HepG2 (cell line): ENCODE results near the gene PSMA7.

Experiments
- CEBPB ChIP-seq: IDR thresholded peaks from 2 replicates; pipeline ENCODE4 v1.6.1; 2011; ENCODE audit warnings: low read depth, low read length, improper control_type of control experiment, borderline replicate concordance
- HDAC2 ChIP-seq: sonication (generic); formaldehyde crosslinking; IDR thresholded peaks from 2 replicates; pipeline ENCODE4 v1.4.0; 2020; ENCODE audit warnings: missing genetic modification reagents
- NFE2L1 ChIP-seq: sonication (generic); formaldehyde crosslinking; IDR thresholded peaks from 2 replicates; pipeline ENCODE4 v1.4.0; 2020; ENCODE audit warnings: missing genetic modification reagents, mild to moderate bottlenecking, borderline replicate concordance
- POLR2A ChIP-seq, 2 experiments: IDR thresholded peaks; 2 replicates each; pipeline ENCODE4 v1.6.1; 2011; ENCODE audit warnings: low read depth in 2 of 2, low read length in 2 of 2, mild to moderate bottlenecking in 1 of 2, moderate library complexity in 1 of 2; ENCODE audit not compliant: insufficient read depth in 1 of 2
- SOX6 ChIP-seq, 2 experiments: fragments of 450-650 bp in 1 of 2; sonication (generic) in 1 of 2; formaldehyde crosslinking in 1 of 2; IDR thresholded peaks; 2 replicates each; pipeline versions ENCODE4 v1.4.0 to v1.6.1; 2017 to 2020; ENCODE audit warnings: antibody characterized with exemption in 1 of 2, mild to moderate bottlenecking in 1 of 2, missing genetic modification reagents in 1 of 2
- ZNF205 ChIP-seq: IDR thresholded peaks from 2 replicates; pipeline ENCODE4 v1.6.1; 2018; ENCODE audit warnings: missing biosample characterization, missing genetic modification reagents
- ZNF263 ChIP-seq: sonication (generic); formaldehyde crosslinking; IDR thresholded peaks from 2 replicates; pipeline ENCODE4 v1.4.0; 2020; ENCODE audit warnings: missing genetic modification reagents
- ZZZ3 ChIP-seq: sonication (generic); formaldehyde crosslinking; IDR thresholded peaks from 2 replicates; pipeline ENCODE4 v1.4.0; 2020; ENCODE audit warnings: missing genetic modification reagents, mild to moderate bottlenecking, borderline replicate concordance
- TF ChIP-seq, protein P1 (sequence below): sonication (generic); formaldehyde crosslinking; IDR thresholded peaks from 2 replicates; pipeline ENCODE4 v1.4.0; 2020; ENCODE audit warnings: mild to moderate bottlenecking, missing genetic modification reagents
- TF ChIP-seq, protein P2 (sequence below): sonication (generic); formaldehyde crosslinking; IDR thresholded peaks from 2 replicates; pipeline ENCODE4 v1.9.0; 2021; ENCODE audit warnings: mild to moderate bottlenecking, missing genetic modification reagents
- TF ChIP-seq, protein P3 (sequence below): sonication (generic); formaldehyde crosslinking; IDR thresholded peaks from 2 replicates; pipeline ENCODE4 v1.5.0; 2020; ENCODE audit warnings: mild to moderate bottlenecking, missing genetic modification reagents, moderate library complexity
- TF ChIP-seq, protein P4 (sequence below): sonication (generic); formaldehyde crosslinking; conservative IDR thresholded peaks from 2 replicates; pipeline ENCODE4 v1.4.0; 2020; ENCODE audit warnings: missing genetic modification reagents

DNA sequence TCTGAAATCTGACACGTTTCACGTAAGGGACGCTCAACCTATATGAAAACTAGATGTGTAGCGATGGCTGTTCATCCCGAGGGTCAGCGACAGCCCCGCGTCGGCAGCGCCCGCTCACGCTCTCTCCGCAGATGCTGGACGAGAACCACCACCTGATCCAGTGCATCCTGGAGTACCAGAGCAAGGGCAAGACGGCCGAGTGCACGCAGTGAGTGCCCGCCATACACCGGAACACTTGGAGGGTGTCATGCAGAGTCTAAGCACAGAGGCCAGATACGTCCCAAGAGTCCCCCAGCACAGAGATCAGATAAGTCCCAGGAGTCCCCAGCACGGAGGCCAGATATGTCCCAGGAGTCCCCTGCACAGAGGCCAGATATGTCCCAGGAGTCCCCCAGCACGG is 15.3 kb upstream of the PSMA7 start:
- TF ChIP-seq, protein P1, sequence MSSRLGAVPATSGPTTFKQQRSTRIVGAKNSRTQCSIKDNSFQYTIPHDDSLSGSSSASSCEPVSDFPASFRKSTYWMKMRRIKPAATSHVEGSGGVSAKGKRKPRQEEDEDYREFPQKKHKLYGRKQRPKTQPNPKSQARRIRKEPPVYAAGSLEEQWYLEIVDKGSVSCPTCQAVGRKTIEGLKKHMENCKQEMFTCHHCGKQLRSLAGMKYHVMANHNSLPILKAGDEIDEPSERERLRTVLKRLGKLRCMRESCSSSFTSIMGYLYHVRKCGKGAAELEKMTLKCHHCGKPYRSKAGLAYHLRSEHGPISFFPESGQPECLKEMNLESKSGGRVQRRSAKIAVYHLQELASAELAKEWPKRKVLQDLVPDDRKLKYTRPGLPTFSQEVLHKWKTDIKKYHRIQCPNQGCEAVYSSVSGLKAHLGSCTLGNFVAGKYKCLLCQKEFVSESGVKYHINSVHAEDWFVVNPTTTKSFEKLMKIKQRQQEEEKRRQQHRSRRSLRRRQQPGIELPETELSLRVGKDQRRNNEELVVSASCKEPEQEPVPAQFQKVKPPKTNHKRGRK (CRISPR knock-in tag), result no peak
- TF ChIP-seq ZZZ3, result no peak
- TF ChIP-seq NFE2L1 (CRISPR knock-in tag), result no peak
- TF ChIP-seq, protein P2, sequence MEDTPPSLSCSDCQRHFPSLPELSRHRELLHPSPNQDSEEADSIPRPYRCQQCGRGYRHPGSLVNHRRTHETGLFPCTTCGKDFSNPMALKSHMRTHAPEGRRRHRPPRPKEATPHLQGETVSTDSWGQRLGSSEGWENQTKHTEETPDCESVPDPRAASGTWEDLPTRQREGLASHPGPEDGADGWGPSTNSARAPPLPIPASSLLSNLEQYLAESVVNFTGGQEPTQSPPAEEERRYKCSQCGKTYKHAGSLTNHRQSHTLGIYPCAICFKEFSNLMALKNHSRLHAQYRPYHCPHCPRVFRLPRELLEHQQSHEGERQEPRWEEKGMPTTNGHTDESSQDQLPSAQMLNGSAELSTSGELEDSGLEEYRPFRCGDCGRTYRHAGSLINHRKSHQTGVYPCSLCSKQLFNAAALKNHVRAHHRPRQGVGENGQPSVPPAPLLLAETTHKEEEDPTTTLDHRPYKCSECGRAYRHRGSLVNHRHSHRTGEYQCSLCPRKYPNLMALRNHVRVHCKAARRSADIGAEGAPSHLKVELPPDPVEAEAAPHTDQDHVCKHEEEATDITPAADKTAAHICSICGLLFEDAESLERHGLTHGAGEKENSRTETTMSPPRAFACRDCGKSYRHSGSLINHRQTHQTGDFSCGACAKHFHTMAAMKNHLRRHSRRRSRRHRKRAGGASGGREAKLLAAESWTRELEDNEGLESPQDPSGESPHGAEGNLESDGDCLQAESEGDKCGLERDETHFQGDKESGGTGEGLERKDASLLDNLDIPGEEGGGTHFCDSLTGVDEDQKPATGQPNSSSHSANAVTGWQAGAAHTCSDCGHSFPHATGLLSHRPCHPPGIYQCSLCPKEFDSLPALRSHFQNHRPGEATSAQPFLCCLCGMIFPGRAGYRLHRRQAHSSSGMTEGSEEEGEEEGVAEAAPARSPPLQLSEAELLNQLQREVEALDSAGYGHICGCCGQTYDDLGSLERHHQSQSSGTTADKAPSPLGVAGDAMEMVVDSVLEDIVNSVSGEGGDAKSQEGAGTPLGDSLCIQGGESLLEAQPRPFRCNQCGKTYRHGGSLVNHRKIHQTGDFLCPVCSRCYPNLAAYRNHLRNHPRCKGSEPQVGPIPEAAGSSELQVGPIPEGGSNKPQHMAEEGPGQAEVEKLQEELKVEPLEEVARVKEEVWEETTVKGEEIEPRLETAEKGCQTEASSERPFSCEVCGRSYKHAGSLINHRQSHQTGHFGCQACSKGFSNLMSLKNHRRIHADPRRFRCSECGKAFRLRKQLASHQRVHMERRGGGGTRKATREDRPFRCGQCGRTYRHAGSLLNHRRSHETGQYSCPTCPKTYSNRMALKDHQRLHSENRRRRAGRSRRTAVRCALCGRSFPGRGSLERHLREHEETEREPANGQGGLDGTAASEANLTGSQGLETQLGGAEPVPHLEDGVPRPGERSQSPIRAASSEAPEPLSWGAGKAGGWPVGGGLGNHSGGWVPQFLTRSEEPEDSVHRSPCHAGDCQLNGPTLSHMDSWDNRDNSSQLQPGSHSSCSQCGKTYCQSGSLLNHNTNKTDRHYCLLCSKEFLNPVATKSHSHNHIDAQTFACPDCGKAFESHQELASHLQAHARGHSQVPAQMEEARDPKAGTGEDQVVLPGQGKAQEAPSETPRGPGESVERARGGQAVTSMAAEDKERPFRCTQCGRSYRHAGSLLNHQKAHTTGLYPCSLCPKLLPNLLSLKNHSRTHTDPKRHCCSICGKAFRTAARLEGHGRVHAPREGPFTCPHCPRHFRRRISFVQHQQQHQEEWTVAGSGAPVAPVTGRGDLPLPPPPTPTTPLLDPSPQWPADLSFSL (CRISPR knock-in tag), result no peak
- no peak for TF ChIP-seq SOX6 (IDR thresholded peaks at IDR 0.05)
- TF ChIP-seq SOX6 (CRISPR knock-in tag; IDR thresholded peaks at IDR 0.05), result no peak
- TF ChIP-seq, protein P3, sequence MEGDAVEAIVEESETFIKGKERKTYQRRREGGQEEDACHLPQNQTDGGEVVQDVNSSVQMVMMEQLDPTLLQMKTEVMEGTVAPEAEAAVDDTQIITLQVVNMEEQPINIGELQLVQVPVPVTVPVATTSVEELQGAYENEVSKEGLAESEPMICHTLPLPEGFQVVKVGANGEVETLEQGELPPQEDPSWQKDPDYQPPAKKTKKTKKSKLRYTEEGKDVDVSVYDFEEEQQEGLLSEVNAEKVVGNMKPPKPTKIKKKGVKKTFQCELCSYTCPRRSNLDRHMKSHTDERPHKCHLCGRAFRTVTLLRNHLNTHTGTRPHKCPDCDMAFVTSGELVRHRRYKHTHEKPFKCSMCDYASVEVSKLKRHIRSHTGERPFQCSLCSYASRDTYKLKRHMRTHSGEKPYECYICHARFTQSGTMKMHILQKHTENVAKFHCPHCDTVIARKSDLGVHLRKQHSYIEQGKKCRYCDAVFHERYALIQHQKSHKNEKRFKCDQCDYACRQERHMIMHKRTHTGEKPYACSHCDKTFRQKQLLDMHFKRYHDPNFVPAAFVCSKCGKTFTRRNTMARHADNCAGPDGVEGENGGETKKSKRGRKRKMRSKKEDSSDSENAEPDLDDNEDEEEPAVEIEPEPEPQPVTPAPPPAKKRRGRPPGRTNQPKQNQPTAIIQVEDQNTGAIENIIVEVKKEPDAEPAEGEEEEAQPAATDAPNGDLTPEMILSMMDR (CRISPR knock-in tag), result no peak
- no peak for TF ChIP-seq ZNF205
- TF ChIP-seq POLR2A (IDR thresholded peaks at IDR 0.05; ENCODE audit: insufficient read depth in 1 of 2, low read depth in 2 of 2, low read length in 2 of 2), result no peak
- no peak for TF ChIP-seq CEBPB
- no peak for TF ChIP-seq HDAC2 (CRISPR knock-in tag)
- TF ChIP-seq, protein P4, sequence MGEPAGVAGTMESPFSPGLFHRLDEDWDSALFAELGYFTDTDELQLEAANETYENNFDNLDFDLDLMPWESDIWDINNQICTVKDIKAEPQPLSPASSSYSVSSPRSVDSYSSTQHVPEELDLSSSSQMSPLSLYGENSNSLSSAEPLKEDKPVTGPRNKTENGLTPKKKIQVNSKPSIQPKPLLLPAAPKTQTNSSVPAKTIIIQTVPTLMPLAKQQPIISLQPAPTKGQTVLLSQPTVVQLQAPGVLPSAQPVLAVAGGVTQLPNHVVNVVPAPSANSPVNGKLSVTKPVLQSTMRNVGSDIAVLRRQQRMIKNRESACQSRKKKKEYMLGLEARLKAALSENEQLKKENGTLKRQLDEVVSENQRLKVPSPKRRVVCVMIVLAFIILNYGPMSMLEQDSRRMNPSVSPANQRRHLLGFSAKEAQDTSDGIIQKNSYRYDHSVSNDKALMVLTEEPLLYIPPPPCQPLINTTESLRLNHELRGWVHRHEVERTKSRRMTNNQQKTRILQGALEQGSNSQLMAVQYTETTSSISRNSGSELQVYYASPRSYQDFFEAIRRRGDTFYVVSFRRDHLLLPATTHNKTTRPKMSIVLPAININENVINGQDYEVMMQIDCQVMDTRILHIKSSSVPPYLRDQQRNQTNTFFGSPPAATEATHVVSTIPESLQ (CRISPR knock-in tag), result no peak
- no peak for TF ChIP-seq ZNF263
